Liver (tissue), 9 donors: ENCODE measurements around the gene MRPL18. TPM values are rescaled to one million over a fixed set of nuclear protein-coding genes. Genes with fewer than 3 reads are reported as not detected.

Experiments
- DNase-seq: peaks from one replicate; pipeline ENCODE4 v3.0.0-alpha.2; 2017; ENCODE audit warnings: low spot score
- H3K27ac ChIP-seq, 2 donors: one replicate each; pipeline ENCODE4 v1.7.0; 2013; ENCODE audit warnings: inconsistent platforms in 2 of 2, low read length in 2 of 2, control low read depth in 1 of 2, low read depth in 1 of 2, mild to moderate bottlenecking in 1 of 2
- H3K27me3 ChIP-seq, 4 donors: one replicate each; pipeline versions ENCODE4 v1.6.1 to v1.7.0; 2013; ENCODE audit warnings: low read length in 3 of 4, inconsistent platforms in 1 of 4, mild to moderate bottlenecking in 1 of 4, moderate library complexity in 1 of 4; ENCODE audit not compliant: control insufficient read depth in 4 of 4, insufficient read depth in 4 of 4
- H3K36me3 ChIP-seq, 4 donors: one replicate each; pipeline versions ENCODE4 v1.6.1 to v1.7.0; 2013; ENCODE audit warnings: low read length in 3 of 4, mild to moderate bottlenecking in 3 of 4, low read depth in 1 of 4, moderate library complexity in 1 of 4; ENCODE audit not compliant: control insufficient read depth in 4 of 4, insufficient read depth in 3 of 4
- H3K4me1 ChIP-seq, 4 donors: one replicate each; pipeline versions ENCODE4 v1.6.1 to v1.7.0; 2013; ENCODE audit warnings: low read length in 3 of 4, mild to moderate bottlenecking in 3 of 4, moderate library complexity in 1 of 4; ENCODE audit not compliant: control insufficient read depth in 4 of 4, insufficient read depth in 4 of 4
- H3K4me3 ChIP-seq, 3 donors: one replicate each; pipeline versions ENCODE4 v1.6.1 to v1.7.0; 2013; ENCODE audit warnings: low read length in 3 of 3, control low read depth in 1 of 3, low read depth in 1 of 3, mild to moderate bottlenecking in 1 of 3
- H3K9ac ChIP-seq, 2 donors: one replicate each; pipeline ENCODE4 v1.7.0; 2013; ENCODE audit warnings: low read length in 2 of 2, mild to moderate bottlenecking in 2 of 2, moderate library complexity in 2 of 2, control low read depth in 1 of 2, low read depth in 1 of 2
- H3K9me3 ChIP-seq, 4 donors: one replicate each; pipeline versions ENCODE4 v1.6.1 to v1.7.0; 2013; ENCODE audit warnings: low read length in 3 of 4; ENCODE audit not compliant: control insufficient read depth in 4 of 4
- ATF3 ChIP-seq: IDR thresholded peaks from 2 replicates; pipeline ENCODE4 v1.6.1; 2016; ENCODE audit warnings: antibody characterized with exemption
- CTCF ChIP-seq: fragments of 150-350 bp; IDR thresholded peaks from 2 replicates; pipeline ENCODE4 v1.5.1; 2017; ENCODE audit warnings: improper control_type of control experiment, low read depth, low read length; ENCODE audit not compliant: missing input control
- EGR1 ChIP-seq, 2 donors: IDR thresholded peaks; 2 replicates each; pipeline ENCODE4 v1.6.1; 2016 to 2018; ENCODE audit warnings: antibody characterized with exemption in 2 of 2, low read depth in 2 of 2
- FOXA1 ChIP-seq: IDR thresholded peaks from 2 replicates; pipeline ENCODE4 v1.6.1; 2016; ENCODE audit warnings: antibody characterized with exemption
- FOXA2 ChIP-seq: IDR thresholded peaks from 2 replicates; pipeline ENCODE4 v1.6.1; 2016; ENCODE audit warnings: antibody characterized with exemption
- GABPA ChIP-seq, 2 donors: IDR thresholded peaks in 1 of 2; conservative IDR thresholded peaks in 1 of 2; 2 replicates each; pipeline ENCODE4 v1.6.1; 2016; ENCODE audit warnings: antibody characterized with exemption in 2 of 2, mild to moderate bottlenecking in 1 of 2, moderate library complexity in 1 of 2
- HNF4A ChIP-seq, 2 donors: conservative IDR thresholded peaks; 2 replicates each; pipeline ENCODE4 v1.6.1; 2016; ENCODE audit warnings: antibody characterized with exemption in 2 of 2, mild to moderate bottlenecking in 2 of 2
- HNF4G ChIP-seq: IDR thresholded peaks from 2 replicates; pipeline ENCODE4 v1.6.1; 2016; ENCODE audit warnings: antibody characterized with exemption
- JUND ChIP-seq, 2 donors: IDR thresholded peaks; 2 replicates each; pipeline ENCODE4 v1.6.1; 2016; ENCODE audit warnings: antibody characterized with exemption in 2 of 2
- MAX ChIP-seq: IDR thresholded peaks from 2 replicates; pipeline ENCODE4 v1.6.1; 2016; ENCODE audit warnings: antibody characterized with exemption
- NR2F2 ChIP-seq: IDR thresholded peaks from 2 replicates; pipeline ENCODE4 v1.6.1; 2016; ENCODE audit warnings: antibody characterized with exemption
- RAD21 ChIP-seq, 2 donors: IDR thresholded peaks; 2 replicates each; pipeline ENCODE4 v1.6.1; 2016; ENCODE audit warnings: antibody characterized with exemption in 2 of 2, mild to moderate bottlenecking in 2 of 2
- REST ChIP-seq: IDR thresholded peaks from 2 replicates; pipeline ENCODE4 v1.6.1; 2016; ENCODE audit warnings: antibody characterized with exemption, mild to moderate bottlenecking
- RXRA ChIP-seq, 2 donors: IDR thresholded peaks; 2 replicates each; pipeline ENCODE4 v1.6.1; 2017 to 2018; ENCODE audit warnings: antibody characterized with exemption in 2 of 2, mild to moderate bottlenecking in 1 of 2
- SP1 ChIP-seq: IDR thresholded peaks from 2 replicates; pipeline ENCODE4 v1.6.1; 2018; ENCODE audit warnings: antibody characterized with exemption, mild to moderate bottlenecking
- YY1 ChIP-seq: IDR thresholded peaks from 2 replicates; pipeline ENCODE4 v1.6.1; 2016; ENCODE audit warnings: antibody characterized with exemption, mild to moderate bottlenecking
- WGBS: extraction: QIAGEN DNeasy Blood & Tissue Kit; methylation state at CpG from one replicate; pipeline ENCODE4 v1.1.7; 2013; 5-methylcytosine and 5-hydroxymethylcytosine counted together
- polyA plus RNA-seq, 2 donors: library from polyadenylated mRNA; stranded (reverse) in 1 of 2; unstranded in 1 of 2; fragments of 200-250 nt in 1 of 2; fragments of >200 nt in 1 of 2; fragmentation: Nextera tagmentation in 1 of 2; extraction: Ambion mirVana in 1 of 2; gene quantifications; one replicate each; pipeline versions ENCODE4 v1.2.1 to v1.2.3, GENCODE V29; 2013 to 2015
- total RNA-seq, 2 donors: library from RNA; depleted of rRNA; stranded (reverse); fragments of >200 nt; gene quantifications; one replicate each; pipeline ENCODE4 v1.2.3, GENCODE V29; 2014
- TF ChIP-seq, protein P1 (sequence below): IDR thresholded peaks from 2 replicates; pipeline ENCODE4 v1.6.1; 2016; ENCODE audit warnings: antibody characterized with exemption
- donor health status: healthy.
- donor health status: healthy.
- donor health status: healthy.
- donor health status: healthy.
- donor health status: healthy.

MRPL18 gene
- total and polyA plus RNA-seq, 4 donors, result 32.5 to 61.9 (median 41.9) TPM

DNA sequence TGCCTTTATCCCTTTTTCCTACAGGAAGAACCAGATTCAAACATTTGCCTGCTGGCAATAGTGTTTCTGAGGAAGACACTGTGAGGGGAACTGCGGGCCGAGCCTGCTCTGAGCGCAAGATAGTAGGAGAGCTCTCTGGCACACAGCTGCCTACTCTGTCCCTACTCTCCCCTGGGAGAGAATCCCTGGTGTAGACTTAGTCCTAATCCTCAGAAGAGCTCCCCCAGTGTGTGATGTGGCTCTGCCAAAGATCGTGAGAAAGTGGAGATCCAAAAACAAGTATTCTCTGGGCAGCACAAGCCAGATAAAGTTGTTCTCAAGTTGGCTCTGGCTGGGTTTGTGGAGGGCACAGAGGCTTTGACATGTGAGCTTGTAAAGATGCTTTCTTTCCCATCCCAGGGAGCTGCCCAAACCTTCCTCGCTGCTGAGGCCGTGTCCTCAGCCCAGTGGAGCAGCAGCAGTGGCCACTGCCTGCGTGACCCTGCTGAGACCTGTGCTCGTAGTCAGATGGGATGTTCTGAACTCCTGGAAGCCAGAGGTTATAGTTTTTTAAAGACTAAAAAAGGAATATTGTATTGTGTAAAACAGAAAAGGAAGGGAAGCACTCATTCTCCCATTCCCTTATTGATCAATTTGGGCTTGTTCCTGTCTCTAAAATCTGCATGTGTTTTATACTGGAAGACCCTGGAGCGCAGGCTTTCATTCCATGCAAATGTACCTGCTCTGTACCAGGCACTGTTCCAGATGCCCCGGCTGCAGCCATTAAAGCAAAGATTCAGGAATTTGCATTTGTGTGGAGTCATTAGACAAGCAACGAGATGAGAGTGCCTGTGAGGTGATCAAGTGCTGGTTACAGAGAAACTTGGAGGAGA, 40.5 kb downstream of the MRPL18 start:
- Histone ChIP-seq H3K4me1 (no peaks in the 10 kb centered on the region), H3K27ac (no peak overlapping the region), H3K27me3 (no peaks in the 10 kb centered on the region), H3K36me3 (no peaks in the 10 kb centered on the region), H3K4me3 (no peak overlapping the region), H3K9ac (no peak overlapping the region), H3K9me3 (no peaks in the 10 kb centered on the region)
- WGBS, result 78% methylated on average over 11 of the region's 11 CpGs
- no peak for DNase-seq
- no peak for TF ChIP-seq RXRA (IDR thresholded peaks at IDR 0.05)
- no peak for TF ChIP-seq REST
- TF ChIP-seq, protein P1, sequence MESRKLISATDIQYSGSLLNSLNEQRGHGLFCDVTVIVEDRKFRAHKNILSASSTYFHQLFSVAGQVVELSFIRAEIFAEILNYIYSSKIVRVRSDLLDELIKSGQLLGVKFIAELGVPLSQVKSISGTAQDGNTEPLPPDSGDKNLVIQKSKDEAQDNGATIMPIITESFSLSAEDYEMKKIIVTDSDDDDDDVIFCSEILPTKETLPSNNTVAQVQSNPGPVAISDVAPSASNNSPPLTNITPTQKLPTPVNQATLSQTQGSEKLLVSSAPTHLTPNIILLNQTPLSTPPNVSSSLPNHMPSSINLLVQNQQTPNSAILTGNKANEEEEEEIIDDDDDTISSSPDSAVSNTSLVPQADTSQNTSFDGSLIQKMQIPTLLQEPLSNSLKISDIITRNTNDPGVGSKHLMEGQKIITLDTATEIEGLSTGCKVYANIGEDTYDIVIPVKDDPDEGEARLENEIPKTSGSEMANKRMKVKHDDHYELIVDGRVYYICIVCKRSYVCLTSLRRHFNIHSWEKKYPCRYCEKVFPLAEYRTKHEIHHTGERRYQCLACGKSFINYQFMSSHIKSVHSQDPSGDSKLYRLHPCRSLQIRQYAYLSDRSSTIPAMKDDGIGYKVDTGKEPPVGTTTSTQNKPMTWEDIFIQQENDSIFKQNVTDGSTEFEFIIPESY, result no peak
- TF ChIP-seq CTCF, result no peak
- no peak for TF ChIP-seq RAD21 (IDR thresholded peaks at IDR 0.05)
- TF ChIP-seq YY1, result no peak
- TF ChIP-seq ATF3, result no peak
- no peak for TF ChIP-seq FOXA1
- TF ChIP-seq NR2F2, result no peak
- TF ChIP-seq GABPA (IDR thresholded peaks at IDR 0.05 in 1 of 2, conservative IDR thresholded peaks at IDR 0.05 in 1 of 2), result no peak
- TF ChIP-seq FOXA2, result no peak
- no peak for TF ChIP-seq SP1
- TF ChIP-seq HNF4A (conservative IDR thresholded peaks at IDR 0.05), result no peak
- TF ChIP-seq HNF4G, result no peak
- TF ChIP-seq MAX, result no peak

- DNase-seq, result no peak
- Histone ChIP-seq H3K36me3 (no peaks in the 10 kb centered on the region), H3K27me3 (no peaks in the 10 kb centered on the region), H3K9me3 (no peaks in the 10 kb centered on the region), H3K27ac (no peak overlapping the region), H3K4me1 (no peaks in the 10 kb centered on the region), H3K9ac (no peak overlapping the region), H3K4me3 (no peak overlapping the region)
- WGBS, result 82% methylated on average over 4 of the region's 4 CpGs
- no peak for TF ChIP-seq NR2F2
- no peak for TF ChIP-seq FOXA2
- TF ChIP-seq SP1, result no peak
- no peak for TF ChIP-seq JUND (IDR thresholded peaks at IDR 0.05)
- TF ChIP-seq CTCF, result no peak
- TF ChIP-seq HNF4G, result no peak
- TF ChIP-seq FOXA1, result no peak
- no peak for TF ChIP-seq RAD21 (IDR thresholded peaks at IDR 0.05)
- no peak for TF ChIP-seq YY1
- no peak for TF ChIP-seq EGR1 (IDR thresholded peaks at IDR 0.05; ENCODE audit: low read depth in 2 of 2)
- no peak for TF ChIP-seq RXRA (IDR thresholded peaks at IDR 0.05)
- TF ChIP-seq MAX, result no peak
- TF ChIP-seq ATF3, result no peak
These were observed 41.1 kb downstream of the MRPL18 start for GRCh38 chr6:159831373-159831679.
